Retina (tissue), 1 donor: ENCODE results near the gene TRAF2.

ENCODE experiments used
- DNase-seq: peaks from one replicate; pipeline ENCODE4 v3.0.0-alpha.2; 2016

Gene TRAF2

DNA sequence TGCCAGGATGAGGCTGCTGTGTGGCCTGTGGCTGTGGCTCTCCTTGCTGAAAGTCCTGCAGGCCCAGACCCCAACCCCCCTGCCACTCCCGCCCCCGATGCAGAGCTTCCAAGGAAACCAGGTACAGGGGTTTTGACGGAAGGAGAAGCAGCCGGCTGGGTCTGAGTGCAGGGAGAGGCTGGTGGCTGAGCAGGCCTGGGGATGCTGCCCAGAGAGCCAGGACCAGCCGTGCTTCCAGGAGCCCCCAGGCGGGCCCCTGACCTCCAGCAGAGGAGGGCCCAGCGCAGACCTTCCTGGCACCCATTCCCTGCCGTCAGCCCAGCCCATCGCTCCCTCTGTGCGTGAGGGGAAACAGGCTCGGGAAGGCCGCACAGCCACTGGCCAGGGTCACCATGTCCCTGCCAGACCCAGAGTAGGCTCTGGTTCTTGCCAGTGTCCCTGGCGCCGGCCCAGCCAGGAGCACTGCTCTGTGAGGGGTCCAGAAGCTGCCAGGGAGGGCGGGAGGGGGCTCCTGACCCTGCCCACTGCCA lies 66.1 kb downstream of the TRAF2 start:
- no peak for DNase-seq

DNA sequence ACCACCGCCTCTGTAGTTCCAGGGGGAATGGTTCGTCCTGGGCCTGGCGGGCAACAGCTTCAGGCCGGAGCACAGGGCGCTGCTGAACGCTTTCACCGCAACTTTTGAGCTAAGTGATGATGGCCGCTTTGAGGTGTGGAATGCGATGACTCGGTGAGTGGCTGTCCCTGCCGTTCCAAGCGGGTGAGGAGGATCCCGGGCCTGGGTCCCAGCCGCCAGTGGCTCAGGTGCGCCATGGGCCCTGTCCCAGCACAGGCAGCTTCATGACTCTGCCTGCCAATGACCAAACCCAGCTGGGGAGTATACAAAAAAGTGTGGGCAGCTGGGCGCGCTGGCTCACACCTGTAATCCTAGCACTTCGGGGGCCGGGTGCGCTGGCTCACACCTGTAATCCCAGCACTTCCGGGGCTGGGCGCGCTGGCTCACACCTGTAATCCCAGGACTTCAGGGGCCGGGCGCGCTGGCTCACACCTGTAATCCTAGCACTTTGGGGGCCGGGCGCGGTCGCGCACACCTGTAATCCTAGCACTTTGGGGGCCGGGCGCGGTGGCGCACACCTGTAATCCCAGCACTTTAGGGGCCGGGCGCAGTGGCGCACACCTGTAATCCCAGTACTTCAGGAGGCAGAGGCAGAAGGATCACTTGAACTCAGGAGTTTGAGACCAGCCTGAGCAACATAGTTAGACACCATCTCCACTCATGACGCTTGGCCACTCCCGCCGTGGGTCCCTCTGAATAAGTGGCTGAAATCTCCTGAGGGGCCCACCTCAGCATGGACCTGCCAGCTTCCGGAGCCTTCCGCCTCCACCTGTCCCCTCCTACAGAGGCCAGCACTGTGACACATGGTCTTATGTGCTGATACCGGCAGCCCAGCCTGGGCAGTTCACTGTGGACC lies 66.8 kb downstream of the TRAF2 start:
- no peak for DNase-seq

DNA sequence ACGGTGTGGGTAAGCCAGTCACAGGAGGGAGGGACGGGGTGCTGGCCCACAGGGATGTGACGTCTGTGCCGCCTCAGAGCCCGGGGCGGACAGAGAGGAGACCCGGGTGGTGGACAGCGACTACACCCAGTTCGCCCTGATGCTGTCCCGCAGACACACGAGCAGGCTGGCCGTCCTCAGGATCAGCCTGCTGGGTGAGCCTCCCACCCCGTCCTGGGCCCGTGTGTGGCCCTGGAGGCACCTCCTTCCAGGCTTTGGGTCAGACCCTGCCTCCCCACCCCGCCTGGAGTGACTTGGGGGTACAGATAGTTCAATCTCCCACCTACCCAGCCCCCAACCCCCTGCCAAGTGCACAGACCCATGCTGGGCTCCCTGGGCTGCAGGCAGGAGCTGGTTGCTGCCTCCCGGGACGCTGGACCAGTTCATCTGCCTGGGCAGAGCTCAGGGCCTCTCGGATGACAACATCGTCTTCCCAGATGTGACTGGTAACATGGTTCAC lies 67.5 kb downstream of the TRAF2 start:
- no peak for DNase-seq

DNA sequence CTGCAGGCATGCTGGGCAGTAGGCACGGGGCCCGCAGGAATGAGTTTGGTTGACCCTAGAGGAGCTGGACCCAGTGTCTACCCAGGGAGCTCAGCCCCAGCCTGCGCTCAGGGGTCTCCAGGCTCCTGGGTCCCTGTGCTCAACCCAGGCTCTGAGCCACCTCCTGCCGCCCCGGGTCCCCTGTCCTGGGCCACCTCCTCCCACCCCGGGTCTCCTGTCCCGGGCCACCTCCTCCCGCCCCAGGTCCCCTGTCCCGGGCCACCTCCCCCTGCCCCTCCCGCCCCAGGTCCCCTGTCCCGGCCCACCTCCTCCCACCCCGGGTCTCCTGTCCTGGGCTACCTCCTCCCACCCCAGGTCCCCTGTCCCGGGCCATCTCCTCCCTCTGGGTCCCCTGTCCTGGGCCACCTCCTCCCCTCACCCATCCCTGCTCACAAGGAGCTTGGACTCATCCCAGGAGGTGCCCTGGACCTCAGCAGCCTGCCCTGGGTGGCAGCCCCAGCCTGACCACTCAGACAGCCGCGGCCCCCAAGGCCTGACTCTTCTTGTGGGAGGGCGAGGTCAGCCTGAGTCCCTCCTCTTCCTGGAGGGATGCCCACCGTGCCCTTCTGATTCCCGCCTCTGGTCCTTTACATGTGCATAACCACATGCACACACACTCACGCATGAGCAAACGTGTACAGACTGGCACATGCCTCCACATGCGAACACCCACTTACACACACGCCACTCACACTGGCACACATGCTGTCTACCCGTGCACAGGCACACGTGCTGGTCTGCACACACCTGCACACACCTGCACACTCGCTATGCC lies 68.2 kb downstream of the TRAF2 start:
- no peak for DNase-seq

DNA sequence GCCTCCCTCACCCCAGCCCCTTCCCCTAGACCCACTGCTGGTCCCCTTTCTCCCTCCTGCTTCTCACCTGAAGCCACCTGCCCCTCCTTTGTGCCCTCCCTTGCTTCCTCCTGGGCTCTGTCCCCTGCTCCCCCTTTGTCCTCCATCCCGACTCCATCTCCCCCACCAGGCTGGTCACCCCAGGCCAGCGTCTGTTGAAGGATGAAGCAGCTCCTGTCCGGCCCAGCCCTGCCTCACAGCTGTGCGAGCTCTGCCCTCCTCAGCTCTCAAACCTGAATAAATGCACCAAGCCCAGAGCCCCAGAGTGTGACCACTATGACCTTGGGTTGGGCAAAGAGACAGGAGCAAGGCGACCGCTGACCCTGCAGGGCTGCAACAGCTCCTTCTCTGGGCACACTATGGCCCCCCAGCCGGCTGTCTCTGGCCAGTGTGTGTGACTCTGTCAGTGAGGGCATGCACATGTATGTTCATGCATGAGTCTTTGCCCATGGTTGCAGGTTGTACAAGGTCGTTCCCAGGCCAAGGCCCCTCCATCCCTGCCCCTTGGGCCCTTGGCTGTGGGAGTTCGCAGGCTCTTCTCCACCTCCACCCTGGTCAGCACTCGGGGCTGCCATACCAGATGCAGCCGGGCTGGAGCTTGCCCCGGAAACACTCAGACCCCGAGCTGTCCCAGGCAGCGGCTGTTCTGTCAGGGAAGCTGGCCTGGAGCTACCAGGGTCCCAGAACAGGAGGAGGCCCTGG lies 69.1 kb downstream of the TRAF2 start:
- DNase-seq: no peak

DNA sequence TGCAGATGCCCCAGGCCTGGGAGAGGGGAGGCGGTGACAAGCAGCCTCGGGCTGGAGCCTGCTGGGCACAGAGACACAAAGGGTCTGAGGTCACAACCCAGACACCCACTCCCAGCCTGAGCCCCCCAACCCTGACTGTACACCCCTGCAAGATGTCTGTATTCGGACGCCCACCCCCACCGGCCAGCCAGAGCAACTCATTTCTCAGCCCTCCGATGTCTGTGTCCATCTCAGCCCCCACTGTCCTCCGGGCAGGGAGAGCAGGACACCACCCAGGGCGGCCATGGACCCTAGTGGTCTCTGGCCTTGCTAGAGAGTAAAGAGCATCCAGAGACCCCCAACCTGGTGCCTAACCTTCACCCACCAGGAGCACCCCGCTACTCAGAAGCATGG lies 69.6 kb downstream of the TRAF2 start:
- DNase-seq: no peak

DNA sequence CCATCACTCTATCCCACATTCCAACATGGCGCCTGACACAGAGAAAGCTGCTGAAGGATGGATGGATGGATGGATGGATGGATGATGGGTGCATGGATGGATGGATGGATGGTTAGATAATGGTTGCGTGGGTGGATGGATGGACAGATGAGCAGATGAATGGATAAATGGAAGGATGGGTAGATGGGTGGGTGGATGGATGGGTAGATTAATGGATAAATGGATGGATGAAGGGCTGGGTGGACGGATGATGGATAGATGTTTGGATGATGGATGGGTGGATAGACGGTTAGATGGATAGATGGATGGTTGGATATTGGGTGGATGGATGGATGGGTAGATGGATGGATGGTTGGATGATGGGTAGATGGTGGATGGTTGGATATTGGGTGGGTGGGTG lies 70.3 kb downstream of the TRAF2 start:
- DNase-seq: no peak

DNA sequence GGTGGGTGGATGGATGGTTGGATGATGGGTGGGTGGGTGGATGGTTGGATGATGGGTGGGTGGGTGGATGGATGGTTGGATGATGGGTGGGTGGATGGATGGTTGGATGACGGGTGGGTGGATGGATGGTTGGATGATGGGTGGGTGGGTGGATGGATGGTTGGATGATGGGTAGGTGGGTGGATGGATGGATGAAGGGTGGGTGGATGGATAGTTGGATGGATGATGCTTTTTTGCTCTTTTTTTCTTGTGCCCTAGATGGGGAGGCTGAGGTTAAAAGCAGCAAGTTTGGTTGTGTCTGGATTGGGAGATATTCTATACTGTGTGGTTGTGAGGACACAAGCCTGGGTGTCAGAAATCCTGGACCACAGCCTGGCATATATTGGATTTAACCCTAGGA lies 71.1 kb downstream of the TRAF2 start:
- no peak for DNase-seq

DNA sequence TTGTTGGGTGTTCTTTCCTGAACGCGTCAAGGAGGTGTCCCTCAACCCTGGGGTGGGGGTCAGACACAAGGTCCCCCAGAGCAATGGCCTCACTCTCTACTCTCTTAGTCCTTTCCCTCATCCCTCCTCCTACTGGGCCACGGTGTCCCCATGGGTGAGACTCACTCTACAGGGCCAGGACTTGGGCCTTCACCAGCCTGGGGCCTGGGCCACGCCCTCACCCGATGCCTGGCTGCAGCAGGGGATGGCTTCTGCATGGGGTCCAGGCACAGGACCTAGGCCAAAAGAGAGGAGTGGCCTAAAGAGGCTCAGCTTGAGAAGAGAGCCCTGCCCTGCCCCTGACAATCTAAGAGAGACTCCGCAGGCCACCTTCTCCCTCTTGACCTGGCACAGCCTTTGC lies 71.6 kb downstream of the TRAF2 start:
- no peak for DNase-seq

DNA sequence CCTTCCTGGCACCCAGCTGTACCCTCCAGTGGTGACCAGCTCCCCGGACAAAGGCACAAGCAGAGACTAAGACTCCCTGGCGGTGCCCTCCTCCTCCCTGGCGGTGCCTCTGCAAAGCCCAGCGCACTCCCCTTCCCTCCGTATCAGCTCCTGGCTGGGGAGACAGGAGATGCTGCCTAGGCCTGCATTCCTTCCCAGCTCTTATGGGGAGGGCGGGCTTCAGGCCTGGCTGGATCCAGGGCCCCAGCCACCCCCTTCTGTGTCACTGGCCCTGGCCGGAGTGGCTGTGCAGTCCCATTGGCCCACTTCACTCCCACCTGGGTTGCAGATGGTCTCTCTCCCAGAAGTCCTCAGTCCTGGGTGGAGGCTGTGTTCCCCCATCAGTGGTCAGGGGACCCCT lies 72.2 kb downstream of the TRAF2 start:
- no peak for DNase-seq

DNA sequence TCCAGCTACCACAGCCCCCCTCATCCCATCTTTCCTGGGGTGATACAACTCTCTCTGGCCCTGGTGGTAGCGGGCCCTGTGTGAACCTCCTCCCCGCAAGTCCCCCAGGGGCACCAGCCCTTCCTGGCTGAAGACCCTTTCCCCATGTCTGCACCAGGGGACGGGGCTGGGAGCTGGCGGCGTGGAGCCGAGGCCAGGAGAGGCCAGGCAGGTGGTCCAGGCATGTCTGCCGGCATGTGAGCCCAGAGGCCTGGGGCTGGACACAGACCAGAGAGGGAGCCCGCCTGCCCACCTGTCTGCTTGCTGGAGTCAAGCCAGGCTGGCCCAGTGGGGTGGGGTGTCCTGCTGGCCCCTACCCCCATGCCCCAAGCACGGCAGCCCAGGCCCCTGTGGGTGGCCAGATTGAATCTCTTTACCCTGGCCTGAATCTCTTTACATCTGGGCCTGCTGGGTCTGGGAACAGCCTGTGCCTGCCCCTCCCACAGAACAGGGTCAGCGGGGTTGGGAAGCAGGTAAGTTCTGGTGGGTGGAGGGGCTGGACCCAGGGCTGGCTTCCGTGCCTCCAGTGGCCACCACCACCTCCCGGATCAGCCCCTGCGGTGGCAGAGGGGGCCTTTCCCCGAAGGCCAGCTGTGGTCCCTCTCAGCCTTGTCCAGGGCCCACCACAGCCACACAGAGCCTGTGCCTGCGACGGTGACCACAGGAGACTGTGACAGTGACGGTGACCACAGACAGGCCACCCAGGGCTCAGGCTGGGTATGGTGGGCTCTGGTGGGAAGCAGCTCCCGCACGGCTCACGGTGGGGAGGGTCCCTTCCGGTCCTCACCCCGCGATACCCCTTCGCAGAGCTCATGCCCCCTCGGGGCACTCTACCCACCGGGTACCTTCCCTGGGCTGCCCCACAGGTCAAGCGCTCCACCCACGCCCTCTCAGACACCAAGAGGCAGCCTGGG lies 72.9 kb downstream of the TRAF2 start:
- DNase-seq: no peak

DNA sequence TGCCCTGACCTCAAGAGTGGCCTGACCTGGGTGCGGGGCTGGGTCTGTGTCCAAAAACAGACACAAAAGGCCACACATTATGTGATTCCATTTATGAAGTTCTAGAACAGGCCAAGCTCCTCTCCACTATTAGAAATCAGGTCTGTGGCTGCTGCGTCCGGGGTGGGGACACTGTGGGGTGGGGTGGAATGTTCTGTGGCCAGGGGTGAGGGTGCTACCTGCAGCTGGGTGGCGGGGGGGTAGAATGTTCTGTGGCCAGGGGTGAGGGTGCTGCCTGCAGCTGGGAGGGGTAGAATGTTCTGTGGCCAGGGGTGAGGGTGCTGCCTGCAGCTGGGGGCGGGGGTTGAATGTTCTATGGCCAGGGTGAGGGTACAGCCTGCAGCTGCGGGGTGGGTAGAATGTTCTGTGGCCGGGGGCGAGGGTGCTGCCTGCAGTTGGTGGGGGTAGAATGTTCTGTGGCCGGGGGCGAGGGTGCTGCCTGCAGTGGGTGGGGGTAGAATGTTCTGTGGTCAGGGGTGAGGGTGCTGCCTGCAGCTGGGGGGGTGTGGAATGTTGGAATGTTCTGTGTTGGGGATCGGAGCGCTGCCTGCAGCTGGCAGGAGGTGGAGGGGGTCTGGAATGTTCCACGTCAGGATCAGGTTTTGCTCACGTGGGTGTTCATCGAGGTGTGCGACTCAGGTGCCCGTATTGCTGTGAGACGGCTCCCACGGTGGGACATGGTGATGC lies 74.1 kb downstream of the TRAF2 start:
- DNase-seq: no peak

DNA sequence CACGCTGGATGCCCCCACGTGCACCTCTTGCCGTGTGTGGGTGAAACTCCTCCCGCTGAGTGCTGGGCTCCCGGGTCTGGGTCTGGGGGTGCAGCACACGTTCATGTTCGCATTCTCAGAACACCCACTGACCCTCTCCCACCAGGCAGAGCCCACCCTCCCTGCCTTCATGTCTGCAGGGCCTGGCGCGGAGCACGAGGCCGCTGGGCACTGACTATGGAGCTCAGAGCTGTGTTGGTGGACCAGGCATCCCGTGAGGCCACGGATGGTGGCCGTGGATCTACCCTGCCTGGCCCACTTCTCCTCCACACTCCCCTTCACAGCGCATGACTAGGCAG lies 74.6 kb downstream of the TRAF2 start:
- no peak for DNase-seq

DNA sequence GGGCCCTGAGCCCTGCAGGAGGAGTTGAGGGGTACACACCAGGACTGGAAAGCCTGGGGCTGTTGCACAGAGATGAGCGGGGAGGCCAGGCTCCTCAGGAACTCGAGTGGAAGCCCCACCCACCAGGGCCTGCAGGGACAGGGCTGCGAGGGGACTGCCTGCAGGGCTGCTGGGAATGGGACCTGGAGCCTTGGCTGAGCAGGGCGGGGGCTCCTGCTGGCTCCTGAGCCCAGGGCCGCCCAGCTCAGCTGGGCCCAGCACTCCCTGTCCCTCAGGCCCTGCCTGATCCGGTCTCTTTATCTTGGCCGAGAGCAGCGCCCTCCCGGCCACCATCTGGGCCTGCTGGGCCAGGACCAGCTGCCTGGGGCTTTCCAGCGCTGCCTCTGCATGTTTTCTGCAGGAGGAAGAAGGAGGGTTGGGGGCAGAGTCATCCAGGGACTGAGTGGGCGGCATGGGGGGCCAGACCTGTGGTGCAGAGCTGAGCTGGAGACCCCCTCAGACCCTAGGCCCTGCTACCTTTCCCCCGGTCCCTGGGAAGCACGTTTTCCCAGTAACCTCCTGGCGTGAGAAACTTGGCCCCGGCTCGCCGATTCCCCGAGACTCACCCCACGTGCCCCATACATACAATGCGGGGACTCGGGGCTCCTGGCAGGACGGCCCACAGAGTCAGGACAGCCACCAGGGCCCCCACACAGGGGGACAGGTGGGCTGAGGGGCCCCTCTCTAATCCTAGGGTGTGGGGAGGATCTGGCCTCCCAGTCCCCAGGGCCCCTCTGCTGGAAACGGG lies 75.2 kb downstream of the TRAF2 start:
- DNase-seq: peak; percentile 46

DNA sequence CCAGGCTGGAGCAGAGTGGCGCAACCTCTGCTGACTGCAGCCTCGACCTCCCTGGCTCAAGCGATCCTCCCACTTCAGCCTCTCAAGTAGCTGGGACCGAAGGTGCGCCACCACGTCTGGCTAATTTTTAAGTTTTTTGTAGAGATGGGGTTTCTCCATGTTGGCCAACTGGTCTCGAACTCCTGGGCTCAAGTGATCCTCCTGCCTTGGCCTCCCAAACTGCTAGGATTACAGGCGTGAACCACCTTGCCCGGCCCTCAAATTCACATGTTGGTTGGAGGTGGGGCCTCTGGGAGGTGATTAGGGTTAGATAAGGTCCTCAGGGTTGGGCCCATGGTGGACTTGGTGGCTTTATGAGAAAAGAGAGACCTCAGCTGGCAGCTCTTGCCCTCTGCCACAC lies 75.8 kb downstream of the TRAF2 start:
- no peak for DNase-seq

DNA sequence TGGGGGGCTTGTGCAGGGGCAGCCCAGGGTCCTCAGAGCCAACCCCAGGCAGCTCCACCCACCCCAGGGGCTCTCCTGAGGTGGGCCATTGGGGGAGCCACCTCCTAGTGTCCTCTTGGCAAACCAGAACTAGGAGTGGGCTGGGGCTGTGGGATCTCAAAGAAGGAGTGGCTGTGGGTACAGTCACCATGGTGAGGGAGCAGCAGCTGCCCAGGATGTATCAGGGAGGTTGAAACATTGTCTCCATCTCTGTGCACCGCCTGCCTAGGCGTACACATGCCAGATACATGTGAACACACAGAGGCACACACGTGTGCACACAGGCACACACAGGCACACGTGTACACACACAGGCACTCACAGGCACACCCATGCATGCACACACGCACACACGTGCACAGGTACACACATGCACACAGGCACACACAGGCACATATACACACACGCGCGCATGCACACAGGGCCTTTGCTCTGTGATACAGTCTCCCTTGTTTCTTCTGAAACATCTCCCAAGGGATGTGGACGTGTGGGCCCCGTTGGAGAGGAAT lies 76.5 kb downstream of the TRAF2 start:
- no peak for DNase-seq

DNA sequence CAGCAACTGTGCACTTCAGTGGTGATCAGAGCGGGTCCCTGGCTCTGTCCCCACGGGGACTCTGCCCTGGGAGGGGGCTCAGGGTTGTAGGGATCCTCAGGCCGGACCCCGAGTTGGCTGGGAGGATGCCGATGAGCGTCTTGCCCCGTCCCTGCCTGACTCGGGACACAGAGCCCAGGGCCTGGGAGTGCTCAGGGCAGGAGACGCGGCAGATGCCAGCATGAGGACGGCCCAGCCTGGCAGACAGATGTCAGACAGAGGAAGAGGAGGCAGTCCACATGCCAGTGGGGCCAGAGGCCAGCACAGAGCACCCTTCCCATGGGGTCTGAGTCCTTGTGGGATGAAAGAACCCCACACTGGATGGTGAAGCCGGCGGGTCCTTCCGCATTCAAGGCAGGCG lies 77.0 kb downstream of the TRAF2 start:
- DNase-seq: no peak

DNA sequence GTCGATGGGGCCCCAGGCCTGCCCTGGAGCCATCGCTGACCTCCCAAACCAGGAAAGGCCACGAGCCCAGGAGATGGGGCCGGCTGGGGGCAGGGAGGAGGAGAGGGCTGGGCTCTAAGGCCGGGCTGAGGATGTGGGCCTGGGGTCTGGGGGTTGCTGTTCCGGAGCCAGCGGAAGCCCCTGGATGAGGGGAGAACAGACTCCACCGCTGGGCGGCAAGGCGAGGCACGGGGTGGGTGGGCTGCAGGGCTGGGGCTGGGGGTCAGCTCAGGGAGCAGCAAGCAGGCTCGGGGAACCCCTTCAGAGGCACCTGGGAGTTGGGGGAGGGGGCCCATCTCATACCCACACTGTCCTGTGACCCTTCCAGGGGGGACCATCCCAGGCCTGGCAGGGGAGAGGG lies 77.4 kb downstream of the TRAF2 start:
- DNase-seq: no peak

DNA sequence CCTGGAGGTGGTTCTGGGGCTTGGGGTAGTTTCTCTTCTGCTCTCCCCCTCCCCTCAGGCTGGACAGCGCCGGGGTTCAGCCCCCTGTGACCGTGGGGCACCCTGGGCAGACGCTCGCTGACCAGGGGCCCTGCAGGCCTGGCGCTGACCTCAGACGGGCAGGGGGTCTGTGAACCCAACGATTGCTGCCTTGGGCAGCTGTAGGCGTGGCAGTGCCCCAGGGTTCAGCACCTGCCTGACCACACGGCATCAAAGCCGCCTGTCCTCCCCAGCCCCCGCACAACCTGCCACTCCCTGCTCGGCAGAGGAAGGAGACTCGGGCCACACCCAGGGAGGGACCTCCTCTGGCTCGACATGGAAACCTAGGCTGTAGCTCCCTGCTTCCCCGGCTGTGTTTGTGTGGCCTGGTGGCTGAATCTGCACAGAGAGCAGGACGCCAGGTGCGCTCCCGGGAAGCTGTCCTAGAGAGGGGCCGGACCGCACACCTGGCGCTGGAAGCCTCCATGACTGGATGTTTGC lies 77.9 kb downstream of the TRAF2 start:
- no peak for DNase-seq
